Activated naive CD8-positive, alpha-beta T cell treated with anti-CD3 and anti-CD28 coated beads, Interleukin-2, amount 50 U/mL, for 24 hours (primary cell): ENCODE data around the gene TESPA1.

Source experiments
- ATAC-seq: fragments of 150-1000 bp; cut with Tn5 transposase; one replicate; pipeline ENCODE4 v1.10.0; 2021
- DNase-seq: peaks from one replicate; pipeline ENCODE4 v3.0.0; 2021
- H3K27ac Mint-ChIP-seq: one replicate; pipeline ENCODE4 v1.8.0; 2021; ENCODE audit warnings: mild to moderate bottlenecking, mixed read lengths
- H3K27me3 Mint-ChIP-seq: one replicate; pipeline ENCODE4 v1.8.0; 2021; ENCODE audit warnings: mixed read lengths
- H3K36me3 Mint-ChIP-seq: one replicate; pipeline ENCODE4 v1.8.0; 2021; ENCODE audit warnings: low read depth, mixed read lengths
- H3K4me1 Mint-ChIP-seq: one replicate; pipeline ENCODE4 v1.8.0; 2021; ENCODE audit warnings: mixed read lengths
- H3K4me3 Mint-ChIP-seq: one replicate; pipeline ENCODE4 v1.8.0; 2021; ENCODE audit warnings: mild to moderate bottlenecking, moderate library complexity, mixed read lengths
- H3K9me3 Mint-ChIP-seq: one replicate; pipeline ENCODE4 v1.8.0; 2021; ENCODE audit warnings: mixed read lengths

The TESPA1 gene

GRCh38 chr12:54984658-54985376 lies at the start of gene TESPA1:
Gene TESPA1 (minus strand): TSS chr12:54984762. CDS start chr12:54974562, 10,200 bp downstream.
- Mint-ChIP-seq H3K27me3 (no peaks in the 10 kb centered on the region), H3K27ac (peak within 1 kb of the TSS; percentile 94), H3K4me3 (peak within 1 kb of the TSS; percentile 93), H3K9me3 (no peaks in the 10 kb centered on the region), H3K36me3 (peaks cover 43% of the 10 kb centered on the region), H3K4me1 (peaks cover 80% of the 10 kb centered on the region)
- ATAC-seq (peak; percentile 88), DNase-seq (peak; percentile 82)

- Mint-ChIP-seq H3K27ac (no peak overlapping the region), H3K4me3 (no peak overlapping the region), H3K4me1 (peaks cover 30% of the 10 kb centered on the region), H3K9me3 (no peaks in the 10 kb centered on the region), H3K27me3 (no peaks in the 10 kb centered on the region), H3K36me3 (no peaks in the 10 kb centered on the region)
- DNase-seq (no peak), ATAC-seq (no peak)
These were observed 49.7 kb upstream of the TESPA1 start for GRCh38 chr12:55034218-55034617.

- Mint-ChIP-seq H3K27me3 (peaks cover 22% of the 10 kb centered on the region), H3K36me3 (no peaks in the 10 kb centered on the region), H3K4me3 (no peak overlapping the region), H3K9me3 (no peaks in the 10 kb centered on the region), H3K27ac (no peak overlapping the region), H3K4me1 (no peaks in the 10 kb centered on the region)
- DNase-seq = no peak
- no peak for ATAC-seq
These were observed 40.9 kb upstream of the TESPA1 start for GRCh38 chr12:55025508-55025907.

- no peak overlapping the region for H3K4me3 Mint-ChIP-seq
- H3K4me1 Mint-ChIP-seq = peaks cover 4% of the 10 kb centered on the region
- DNase-seq (no peak), ATAC-seq (no peak)
- H3K27me3 Mint-ChIP-seq = peaks cover 31% of the 10 kb centered on the region
- no peaks in the 10 kb centered on the region for H3K9me3 Mint-ChIP-seq
- no peak overlapping the region for H3K27ac Mint-ChIP-seq
- no peaks in the 10 kb centered on the region for H3K36me3 Mint-ChIP-seq
These were observed 40.0 kb upstream of the TESPA1 start for GRCh38 chr12:55024575-55024974.

- Mint-ChIP-seq H3K27me3 (peaks cover 44% of the 10 kb centered on the region), H3K4me3 (no peak within 1 kb of the TSS), H3K27ac (no peak within 1 kb of the TSS), H3K36me3 (no peaks in the 10 kb centered on the region), H3K4me1 (peaks cover 5% of the 10 kb centered on the region), H3K9me3 (no peaks in the 10 kb centered on the region)
- ATAC-seq = peak; percentile 52
- peak; percentile 21 for DNase-seq
These were observed 35.2 kb upstream of the TESPA1 start, which contains the start of gene NEUROD4 for GRCh38 chr12:55019784-55020183. Gene NEUROD4 (plus strand): TSS chr12:55019974. CDS start chr12:55026440, 6,466 bp downstream.

- Mint-ChIP-seq H3K4me3 (no peak overlapping the region), H3K4me1 (peaks cover 5% of the 10 kb centered on the region)
- no peak for DNase-seq
These were observed 32.9 kb upstream of the TESPA1 start for GRCh38 chr12:55017416-55017925.

GRCh38 chr12:55008944-55009585 lies 24.5 kb upstream of the TESPA1 start:
- no peak for DNase-seq
- Mint-ChIP-seq H3K36me3 (peaks cover 4% of the 10 kb centered on the region), H3K9me3 (peaks cover 12% of the 10 kb centered on the region), H3K27me3 (peaks cover 3% of the 10 kb centered on the region), H3K4me3 (no peak overlapping the region), H3K27ac (no peak overlapping the region), H3K4me1 (no peaks in the 10 kb centered on the region)
- no peak for ATAC-seq

More at GRCh38 chr12:55017416-55017925, 32.9 kb upstream of the TESPA1 start:
- Mint-ChIP-seq H3K36me3 (no peaks in the 10 kb centered on the region), H3K27me3 (peaks cover 36% of the 10 kb centered on the region), H3K27ac (no peak overlapping the region), H3K9me3 (peaks cover 5% of the 10 kb centered on the region)
- ATAC-seq = no peak

DNA sequence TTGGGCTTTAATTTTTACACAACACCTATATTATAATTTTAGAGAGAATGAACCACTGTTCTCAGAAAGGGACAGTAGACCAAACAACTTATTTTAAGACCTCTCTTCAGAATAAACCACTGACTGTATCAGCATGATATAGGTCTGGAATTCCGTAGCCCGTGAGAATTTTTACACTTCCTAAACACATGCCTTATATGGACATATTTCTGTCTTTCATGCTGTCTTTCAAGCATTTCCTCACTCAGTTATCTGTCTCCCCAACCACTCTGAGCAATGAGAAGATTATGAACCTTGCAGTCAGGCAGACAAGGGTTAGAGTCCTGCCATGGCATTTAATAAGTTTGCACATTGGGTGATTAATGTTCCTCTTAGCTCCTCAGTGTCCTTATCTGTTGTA lies 17.8 kb upstream of the TESPA1 start:
- ATAC-seq (no peak), DNase-seq (no peak)
- no peaks in the 10 kb centered on the region for H3K27me3 Mint-ChIP-seq
- no peak overlapping the region for H3K4me3 Mint-ChIP-seq
- H3K9me3 Mint-ChIP-seq = peaks cover 4% of the 10 kb centered on the region
- no peak overlapping the region for H3K27ac Mint-ChIP-seq
- H3K36me3 Mint-ChIP-seq = peaks cover 6% of the 10 kb centered on the region
- H3K4me1 Mint-ChIP-seq = peaks cover 11% of the 10 kb centered on the region

DNA sequence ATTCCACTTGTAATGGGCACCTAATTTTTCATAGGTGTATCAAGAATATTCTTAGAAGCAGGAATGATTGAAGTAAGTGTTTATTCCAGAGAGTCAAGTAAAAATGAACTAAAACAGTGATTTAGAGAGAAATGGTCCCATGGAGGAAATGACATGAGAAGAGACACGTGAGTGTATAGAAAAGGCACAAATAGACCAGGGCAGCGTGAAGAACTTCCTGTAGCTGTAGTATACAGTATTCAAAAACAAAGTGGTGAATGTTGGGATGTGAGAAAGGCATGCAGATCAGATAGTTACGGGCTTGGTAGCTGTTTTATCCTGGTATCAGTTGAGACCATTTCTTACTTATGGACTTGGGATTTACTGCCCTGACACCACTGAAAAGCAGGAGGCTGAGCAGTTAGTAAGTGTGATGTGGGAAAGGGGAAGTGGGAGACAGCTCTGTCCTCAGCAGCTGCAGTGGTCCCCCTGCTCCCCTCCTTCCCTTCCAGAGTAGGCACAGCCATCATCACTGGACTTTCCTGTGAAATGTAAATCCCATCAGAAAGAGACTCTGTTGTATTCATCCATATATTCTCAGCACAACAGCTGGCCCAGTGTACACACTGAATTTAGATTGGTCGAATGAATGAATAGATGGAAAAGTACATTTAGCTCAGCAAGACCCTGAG lies 16.8 kb upstream of the TESPA1 start:
- Mint-ChIP-seq H3K27me3 (no peaks in the 10 kb centered on the region), H3K4me3 (no peak overlapping the region), H3K9me3 (peaks cover 4% of the 10 kb centered on the region), H3K36me3 (peaks cover 2% of the 10 kb centered on the region), H3K27ac (peak overlapping the region; percentile 3), H3K4me1 (peaks cover 11% of the 10 kb centered on the region)
- DNase-seq (no peak), ATAC-seq (no peak)

- no peak overlapping the region for H3K4me3 Mint-ChIP-seq
- H3K36me3 Mint-ChIP-seq = peaks cover 2% of the 10 kb centered on the region
- no peaks in the 10 kb centered on the region for H3K9me3 Mint-ChIP-seq
- DNase-seq (no peak), ATAC-seq (no peak)
- no peak overlapping the region for H3K27ac Mint-ChIP-seq
- no peaks in the 10 kb centered on the region for H3K27me3 Mint-ChIP-seq
- H3K4me1 Mint-ChIP-seq = peaks cover 13% of the 10 kb centered on the region
These were observed 14.5 kb upstream of the TESPA1 start for GRCh38 chr12:54998958-54999510.

DNA sequence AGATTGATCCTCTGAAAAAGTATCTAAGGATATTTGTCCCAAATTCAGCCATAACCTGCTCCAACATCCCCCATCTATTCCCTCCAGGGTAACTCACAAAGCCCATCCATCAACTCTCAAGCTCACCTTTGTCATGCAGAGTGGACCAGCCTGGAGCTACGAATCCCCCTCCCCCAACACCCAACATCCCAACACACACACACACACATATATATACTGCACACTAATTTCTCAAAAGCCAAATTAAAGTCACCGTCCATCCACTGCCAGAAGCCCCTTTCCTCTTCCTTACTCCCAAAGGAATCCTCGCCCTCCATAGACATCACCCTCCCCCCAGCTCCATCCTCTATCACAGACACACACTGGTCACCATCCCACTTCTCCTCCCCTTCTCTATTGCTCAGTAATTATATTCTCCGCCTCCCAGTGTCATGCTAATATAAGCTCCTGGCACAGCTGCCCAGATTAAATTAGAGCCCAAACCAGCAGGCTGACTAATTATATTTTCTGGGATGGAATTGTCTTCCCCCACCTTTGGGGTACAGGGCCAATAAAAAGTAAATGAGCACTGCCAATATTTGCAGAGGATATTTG lies 13.5 kb upstream of the TESPA1 start:
- H3K27ac Mint-ChIP-seq = no peak overlapping the region

GRCh38 chr12:54996205-54996604 lies 11.6 kb upstream of the TESPA1 start:
- no peak for DNase-seq
- no peaks in the 10 kb centered on the region for H3K9me3 Mint-ChIP-seq
- ATAC-seq = no peak
- H3K4me3 Mint-ChIP-seq = no peak overlapping the region
- H3K4me1 Mint-ChIP-seq = peaks cover 23% of the 10 kb centered on the region
- peaks cover 2% of the 10 kb centered on the region for H3K36me3 Mint-ChIP-seq
- no peak overlapping the region for H3K27ac Mint-ChIP-seq
- no peaks in the 10 kb centered on the region for H3K27me3 Mint-ChIP-seq

More for the DNA sequence above, 13.5 kb upstream of the TESPA1 start:
- H3K9me3 Mint-ChIP-seq = no peaks in the 10 kb centered on the region
- ATAC-seq (no peak), DNase-seq (no peak)
- no peaks in the 10 kb centered on the region for H3K27me3 Mint-ChIP-seq
- H3K4me1 Mint-ChIP-seq = peaks cover 17% of the 10 kb centered on the region
- no peak overlapping the region for H3K4me3 Mint-ChIP-seq
- H3K36me3 Mint-ChIP-seq = peaks cover 2% of the 10 kb centered on the region

DNA sequence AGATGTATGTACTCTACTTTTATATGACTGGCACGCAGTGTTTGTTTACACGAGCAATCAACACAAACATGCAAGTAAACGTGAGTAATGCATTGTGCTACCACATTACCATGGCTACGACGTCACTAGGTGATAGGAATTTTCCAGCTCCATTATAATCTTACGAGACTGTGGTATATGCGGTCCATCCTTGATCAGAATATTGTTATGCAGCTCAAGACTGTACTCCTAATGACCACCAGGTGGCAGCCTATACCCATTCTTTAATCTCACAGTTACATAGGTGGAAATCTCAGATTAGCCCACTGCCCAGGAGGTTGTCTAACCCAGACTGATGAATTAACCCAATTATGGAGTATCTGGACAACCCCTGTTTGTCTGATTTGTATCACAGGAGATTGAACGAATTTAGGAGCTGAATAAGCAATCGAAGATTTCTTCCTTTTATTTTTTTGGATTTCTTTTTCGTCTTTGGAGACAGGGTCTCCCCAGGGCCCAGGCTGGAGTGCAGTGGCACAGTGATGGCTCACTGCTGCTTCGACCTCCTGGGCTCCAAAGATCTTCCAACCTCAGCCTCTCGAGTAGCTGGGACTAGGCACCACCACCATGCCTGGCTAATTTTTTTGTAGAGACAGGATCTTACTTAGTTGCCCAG lies 8.7 kb upstream of the TESPA1 start:
- Mint-ChIP-seq H3K4me1 (peaks cover 47% of the 10 kb centered on the region), H3K27me3 (no peaks in the 10 kb centered on the region), H3K4me3 (no peak overlapping the region), H3K27ac (peak overlapping the region; percentile 49), H3K9me3 (no peaks in the 10 kb centered on the region), H3K36me3 (no peaks in the 10 kb centered on the region)
- ATAC-seq (peak; percentile 74), DNase-seq (peak; percentile 52)

DNA sequence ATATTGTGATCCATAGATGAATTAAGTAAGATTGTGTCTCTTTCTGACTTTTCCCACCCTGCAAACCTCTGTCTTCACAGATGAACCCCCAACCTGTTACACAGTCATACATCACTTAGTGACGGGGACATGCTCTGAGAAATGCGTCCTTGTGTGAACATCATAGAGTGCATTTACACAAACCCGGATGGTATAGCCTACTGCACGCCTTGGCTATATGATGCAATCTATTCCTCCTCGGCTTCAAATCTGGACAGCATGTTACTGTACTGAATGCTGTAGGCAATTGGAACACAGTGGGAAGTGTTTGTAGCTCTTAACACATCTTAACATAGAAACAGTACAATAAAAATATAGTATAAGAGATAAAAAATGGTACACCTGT lies 7.4 kb upstream of the TESPA1 start:
- no peak for DNase-seq
- Mint-ChIP-seq H3K36me3 (peaks cover 2% of the 10 kb centered on the region), H3K27ac (peak overlapping the region; percentile 99), H3K27me3 (no peaks in the 10 kb centered on the region), H3K4me3 (peak overlapping the region; percentile 85), H3K4me1 (peaks cover 58% of the 10 kb centered on the region), H3K9me3 (no peaks in the 10 kb centered on the region)
- ATAC-seq = peak; percentile 49
